ENCODE data around the gene ARHGEF19. TPM values are rescaled to one million over a fixed set of nuclear protein-coding genes. Genes with fewer than 3 reads are reported as not detected.

The ARHGEF19 gene
- total and polyA plus RNA-seq, 9 of the 15 experiments (the other 6 are each of a cell fraction or from before 2014, with no cell fraction given): 0.73 to 21.0 (median 5.2) TPM

- no peaks in the 10 kb centered on the region for H3K79me2 ChIP-seq (ENCODE audit: control insufficient read depth, insufficient read depth, low read length)
- CTCF ChIA-PET (ENCODE audit: low intra/inter-chr PET ratio): no interaction called here
- no peaks in the 10 kb centered on the region; the same call in 2 of the 3 replicates for H3K36me3 ChIP-seq (ENCODE audit: control insufficient read depth, insufficient read depth, low read length)
- in situ Hi-C loops (cut with MboI): loop anchor here (5.0 kb wide), 1 partner anchor 164 kb away; no protein-coding TSS in a partner anchor
- intact Hi-C loops (cut with micrococcal nuclease): no loop called here
- TF ChIP-seq RBFOX2 (IDR thresholded peaks at IDR 0.05; ENCODE audit: low read depth, low read length) (0 out of 2 replicates have a peak, but pooled peaks have one; percentile 29), HES1 (IDR thresholded peaks at IDR 0.05; ENCODE audit: low read depth) (no peak), ATF3 (IDR thresholded peaks at IDR 0.05) (peak; percentile 49; the same call in 1 of the 2 replicates), ATF3 (CRISPR knock-in tag; conservative IDR thresholded peaks at IDR 0.05) (no peak), CBX5 (IDR thresholded peaks at IDR 0.05; ENCODE audit: borderline replicate concordance, low read depth) (no peak), CEBPG (CRISPR knock-in tag; IDR thresholded peaks at IDR 0.05) (0 out of 2 replicates have a peak, but pooled peaks have one; percentile 9), CEBPG (tag; conservative IDR thresholded peaks at IDR 0.05 in 1 of 2, IDR thresholded peaks at IDR 0.05 in 1 of 2) (no peak), DIDO1 (tag; IDR thresholded peaks at IDR 0.05; ENCODE audit: low read depth) (no peak), ZNF583 (CRISPR knock-in tag; IDR thresholded peaks at IDR 0.05) (no peak), DMBX1 (CRISPR knock-in tag; IDR thresholded peaks at IDR 0.05; ENCODE audit: borderline replicate concordance) (no peak), POLR2B (IDR thresholded peaks at IDR 0.05; ENCODE audit: low read depth, partially characterized antibody) (no peak), DLX4 (CRISPR knock-in tag; IDR thresholded peaks at IDR 0.05) (no peak), BCOR (IDR thresholded peaks at IDR 0.05) (peak; percentile 77), RCOR1 (IDR thresholded peaks at IDR 0.05; ENCODE audit: borderline replicate concordance in 1 of 2, low read depth in 2 of 2, low read length in 2 of 2) (no peak), ZNF717 (CRISPR knock-in tag; IDR thresholded peaks at IDR 0.05) (no peak), KLF13 (tag; IDR thresholded peaks at IDR 0.05; ENCODE audit: borderline replicate concordance, low read depth) (no peak), YY1 (IDR thresholded peaks at IDR 0.05; ENCODE audit: borderline replicate concordance in 1 of 3, control insufficient read depth in 1 of 3, extremely low read depth in 1 of 3, insufficient read depth in 3 of 3, insufficient read length in 1 of 3, insufficient replicate concordance in 2 of 3, low read depth in 1 of 3, low read length in 2 of 3) (no peak), RBM22 (IDR thresholded peaks at IDR 0.05; ENCODE audit: low read depth, low read length, poor library complexity, severe bottlenecking) (no peak), HOXB6 (CRISPR knock-in tag; IDR thresholded peaks at IDR 0.05; ENCODE audit: borderline replicate concordance) (no peak)
- BruUV-seq (replicated peaks): no TSS peak
- H3K9me3 ChIP-seq (replicated peaks; ENCODE audit: control insufficient read depth, insufficient read depth, low read depth, low read length): no peaks in the 10 kb centered on the region
- no peaks in the 10 kb centered on the region for H3K9me1 ChIP-seq (ENCODE audit: control insufficient read depth, insufficient read depth, low read length)
- no peak overlapping the region for H3K4me3 ChIP-seq
- no peaks in the 10 kb centered on the region for H3K27me3 ChIP-seq (ENCODE audit: control insufficient read depth in 2 of 2, insufficient read depth in 2 of 2, low read length in 2 of 2)
- ATAC-seq (no peak), FAIRE-seq (no peak), DNase-seq (ENCODE audit: extremely low read depth in 1 of 4, low spot score in 3 of 4) (no peak)
- 86% methylated on average over 8 of the region's 8 CpGs for WGBS (ENCODE audit: insufficient coverage, low coverage, missing lambda C conversion rate)
- POLR2A ChIA-PET: interaction anchor here (0.6 to 1.9 kb wide), 3 partner anchors 44 to 120 kb away, joined by 4 to 8 read pairs (median 4); no protein-coding TSS in a partner anchor
- no peak overlapping the region for H2AFZ ChIP-seq (ENCODE audit: low read depth, low read length)
- peak overlapping the region in 1 of 2 experiments; percentile 18; a peak in 1 of 4 replicates for H3K9ac ChIP-seq (ENCODE audit: insufficient read depth in 1 of 2, low read depth in 2 of 2, low read length in 2 of 2)
- no peak overlapping the region for H3K27ac ChIP-seq (ENCODE audit: extremely low read depth, low read depth, low read length)
- H3K4me2 ChIP-seq (ENCODE audit: insufficient read depth, low read length): no peak overlapping the region
- peaks cover 5 to 9% of the 10 kb centered on the region in 2 experiments for H3K4me1 ChIP-seq (replicated peaks in 1 of 2; ENCODE audit: control insufficient read depth in 2 of 2, insufficient read depth in 2 of 2, low read length in 2 of 2)
- H4K20me1 ChIP-seq (replicated peaks; ENCODE audit: control insufficient read depth, insufficient read depth, low read length): no peaks in the 10 kb centered on the region
Measured at GRCh38 chr1:16198444-16199156, 13.9 kb downstream of the ARHGEF19 start.

All from K562 (cell line).